DMS153 treated with DMSO at 0.1 percent for 48 hours (cell line): ENCODE measurements around the gene SIK3.
A peak's percentile ranks its signal among the peaks of the same experiment; 100 is the strongest.
"Not testable (repeated sequence)": the region's sequence is repeated elsewhere in the genome, so short reads cannot be mapped to it uniquely, and the experiment has no call there.

Experiments
- DNase-seq: peaks from one replicate; lab custom pipeline; 2025; ENCODE audit not compliant: unreplicated experiment; lab: John Stamatoyannopoulos, UW

Gene SIK3

GRCh38 chr11:117098269-117099232, at the start of gene SIK3:
Gene SIK3 (minus strand): TSS chr11:117098428. CDS start chr11:117098415, 13 bp downstream.
- DNase-seq, result peak; percentile 83

GRCh38 chr11:117146521-117146920, 48.3 kb upstream of the SIK3 start:
- DNase-seq, result no peak

- no peak for DNase-seq
Observed at GRCh38 chr11:117145393-117145761, 47.1 kb upstream of the SIK3 start.

GRCh38 chr11:117144477-117145392, 46.5 kb upstream of the SIK3 start:
- DNase-seq, result no peak

- peak; percentile 89 for DNase-seq
Observed at GRCh38 chr11:117143871-117144476, 45.7 kb upstream of the SIK3 start, which contains the start of gene PAFAH1B2. Gene PAFAH1B2 (plus strand): TSS chr11:117144287. CDS start chr11:117152448, 8,161 bp downstream.

GRCh38 chr11:117143390-117143789, 45.2 kb upstream of the SIK3 start:
- peak; percentile 16 for DNase-seq

- not testable (repeated sequence) for DNase-seq
Observed at GRCh38 chr11:117137223-117138086, 39.2 kb upstream of the SIK3 start.

- not testable (repeated sequence) for DNase-seq
Observed at GRCh38 chr11:117134979-117135378, 36.8 kb upstream of the SIK3 start.

GRCh38 chr11:117134431-117134830, 36.2 kb upstream of the SIK3 start:
- DNase-seq, result no peak

GRCh38 chr11:117130879-117131278, 32.7 kb upstream of the SIK3 start:
- no peak for DNase-seq

- not testable (repeated sequence) for DNase-seq
Observed at GRCh38 chr11:117130396-117130795, 32.2 kb upstream of the SIK3 start.

- DNase-seq, result no peak
Observed at GRCh38 chr11:117128289-117128688, 30.1 kb upstream of the SIK3 start.

- peak; percentile 10 for DNase-seq
Observed at GRCh38 chr11:117127171-117127901, 29.1 kb upstream of the SIK3 start.

- no peak for DNase-seq
Observed at GRCh38 chr11:117126223-117126965, 28.2 kb upstream of the SIK3 start.

GRCh38 chr11:117122556-117122955, 24.3 kb upstream of the SIK3 start:
- no peak for DNase-seq

GRCh38 chr11:117121176-117121575, 22.9 kb upstream of the SIK3 start:
- no peak for DNase-seq

GRCh38 chr11:117117681-117118080, 19.5 kb upstream of the SIK3 start:
- no peak for DNase-seq

- DNase-seq, result not testable (repeated sequence)
Observed at GRCh38 chr11:117112939-117113338, 14.7 kb upstream of the SIK3 start.

- DNase-seq, result not testable (repeated sequence)
Observed at GRCh38 chr11:117112497-117112896, 14.3 kb upstream of the SIK3 start.
